Stimulated activated CD4-positive, alpha-beta T cell treated with anti-CD3 and anti-CD28 coated beads, Interleukin-4, amount 100 ng/mL, for 24 hours (primary cell): ENCODE results near the gene SFMBT2.
"Not testable (repeated sequence)": the region's sequence is repeated elsewhere in the genome, so short reads cannot be mapped to it uniquely, and the experiment has no call there.

ENCODE experiments used
- DNase-seq: peaks from one replicate; pipeline ENCODE4 v3.0.0-alpha.2; 2020

The SFMBT2 gene

DNA sequence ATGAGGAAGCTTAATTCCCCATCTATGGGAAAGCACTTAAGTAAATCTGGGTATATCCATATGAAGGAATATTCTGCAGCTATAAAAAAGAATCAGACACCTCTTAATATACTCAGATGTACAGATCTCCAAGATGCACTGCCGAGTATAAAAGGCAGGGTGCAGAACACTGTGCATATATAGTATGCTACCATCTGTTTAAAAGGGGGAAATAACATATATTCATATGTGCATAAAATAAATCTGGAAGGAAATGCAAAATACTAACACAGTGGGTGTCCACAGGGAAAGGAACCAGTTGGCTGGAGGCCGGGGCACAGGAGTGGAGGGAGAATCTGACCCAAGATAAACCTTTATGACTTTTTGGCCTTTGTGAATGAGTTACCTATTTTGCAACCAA lies 201.4 kb downstream of the SFMBT2 start:
- no peak for DNase-seq

GRCh38 chr10:7206412-7207100 lies 204.3 kb downstream of the SFMBT2 start:
- no peak for DNase-seq

- DNase-seq = no peak
Measured at GRCh38 chr10:7205656-7206055, 205.2 kb downstream of the SFMBT2 start.

- no peak for DNase-seq
Measured at GRCh38 chr10:7202793-7203355, 208.0 kb downstream of the SFMBT2 start.

DNA sequence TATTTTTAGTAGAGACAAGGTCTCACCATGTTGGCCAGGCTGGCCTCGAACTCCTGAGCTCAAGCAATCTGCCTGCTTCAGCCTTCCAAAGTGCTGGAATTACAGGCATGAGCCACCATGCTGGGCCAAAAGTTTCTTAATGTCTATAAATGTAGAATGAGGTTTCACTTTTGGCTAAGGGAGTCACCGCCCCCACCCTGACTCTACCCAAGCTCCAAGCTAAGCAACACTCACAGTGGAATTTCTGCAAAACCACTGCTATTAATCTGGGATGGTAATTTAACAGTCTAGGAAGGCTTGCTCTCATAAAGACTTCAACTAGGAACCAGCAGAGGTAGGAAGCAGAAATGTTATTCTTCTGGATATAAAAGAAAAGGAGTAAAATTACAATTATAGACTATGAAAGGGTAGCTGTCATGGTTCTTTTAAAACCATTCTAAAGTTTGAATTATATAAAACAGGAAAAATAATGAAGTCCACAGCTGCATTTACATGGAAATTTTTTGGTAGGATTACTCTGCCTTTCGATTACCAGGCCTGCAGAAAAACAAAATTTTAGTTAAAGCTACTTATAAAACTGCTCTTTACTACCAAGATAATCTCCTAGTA lies 211.6 kb downstream of the SFMBT2 start:
- DNase-seq = no peak

DNA sequence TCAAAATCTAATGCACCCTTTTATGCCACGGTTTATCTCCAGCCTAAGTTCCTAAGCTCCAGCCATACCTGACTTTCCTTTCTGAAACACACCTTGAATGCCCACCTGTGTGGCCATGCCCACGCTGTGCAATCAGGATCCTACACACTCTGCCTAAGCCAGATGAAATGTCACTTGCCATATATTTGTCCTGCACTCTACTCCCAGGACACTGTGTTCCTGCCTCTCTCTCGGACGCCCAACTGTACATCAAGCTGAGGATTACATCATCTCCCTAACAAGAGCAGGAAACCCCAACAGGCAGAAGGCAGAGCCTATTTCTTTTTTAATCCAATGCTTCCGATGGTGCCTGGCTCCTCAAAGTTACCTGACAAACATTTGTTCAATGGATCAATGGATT lies 214.6 kb downstream of the SFMBT2 start:
- DNase-seq = no peak

DNA sequence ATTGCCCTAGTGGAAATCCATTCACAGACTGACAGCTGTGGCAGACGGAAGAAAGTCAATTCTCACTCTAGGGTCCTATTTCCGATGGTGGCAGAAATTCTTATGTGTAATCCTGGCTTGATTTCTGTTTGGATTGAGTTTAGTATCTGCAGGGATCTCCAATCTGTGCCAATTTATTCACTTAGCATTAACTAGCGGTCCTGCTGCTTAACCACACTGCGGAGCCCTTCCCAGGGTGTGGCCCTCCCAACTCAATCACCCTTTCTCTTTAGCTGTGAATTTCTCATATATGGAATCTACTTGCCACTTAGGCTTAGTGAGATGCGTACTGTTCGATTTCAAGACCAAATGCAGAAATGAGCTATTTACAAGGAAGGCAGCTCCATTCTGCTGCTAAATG lies 215.7 kb downstream of the SFMBT2 start:
- no peak for DNase-seq

DNA sequence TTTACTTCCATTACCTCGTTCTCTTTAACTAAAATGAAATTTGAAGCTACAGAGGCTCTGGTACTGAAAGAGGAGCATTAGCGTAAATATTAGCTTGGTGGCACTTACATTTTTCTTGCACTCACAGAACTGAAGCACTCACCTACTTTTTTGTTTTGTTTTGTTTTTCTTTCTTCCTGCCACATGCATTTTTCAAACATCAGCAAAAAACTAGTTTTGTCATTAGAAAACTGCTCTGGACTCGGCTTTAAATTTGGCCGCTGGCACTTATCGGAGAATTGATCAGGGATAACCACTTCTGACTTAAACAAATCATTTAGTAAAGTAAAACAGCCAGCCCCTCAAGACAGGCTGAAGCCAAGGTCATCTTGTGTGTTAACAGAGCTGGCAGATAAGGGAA lies 216.3 kb downstream of the SFMBT2 start:
- no peak for DNase-seq

- DNase-seq = peak; percentile 50
Measured at GRCh38 chr10:7193369-7193768, 217.5 kb downstream of the SFMBT2 start.

GRCh38 chr10:7192831-7193361 lies 217.9 kb downstream of the SFMBT2 start:
- DNase-seq = peak; percentile 59

DNA sequence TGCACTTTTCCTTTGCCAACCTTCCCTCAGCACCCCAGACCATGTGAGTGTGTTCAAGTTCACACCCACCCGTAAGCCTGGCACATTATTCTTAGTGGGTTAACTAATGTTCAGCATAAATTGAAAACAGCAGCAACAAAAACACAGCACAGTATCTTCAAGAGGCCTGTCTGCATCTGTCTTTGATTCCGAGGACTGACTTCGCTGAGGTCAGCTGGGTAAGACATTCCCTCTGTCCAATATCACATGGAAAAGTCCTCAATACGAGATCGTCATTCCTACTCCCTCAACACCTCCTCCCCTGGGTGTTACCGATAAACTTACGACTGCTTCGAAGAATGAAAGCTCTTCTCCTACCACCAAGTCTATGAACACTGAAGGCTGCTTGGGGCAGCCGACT lies 218.8 kb downstream of the SFMBT2 start:
- no peak for DNase-seq

GRCh38 chr10:7190772-7191171 lies 220.1 kb downstream of the SFMBT2 start:
- DNase-seq = not testable (repeated sequence)

DNA sequence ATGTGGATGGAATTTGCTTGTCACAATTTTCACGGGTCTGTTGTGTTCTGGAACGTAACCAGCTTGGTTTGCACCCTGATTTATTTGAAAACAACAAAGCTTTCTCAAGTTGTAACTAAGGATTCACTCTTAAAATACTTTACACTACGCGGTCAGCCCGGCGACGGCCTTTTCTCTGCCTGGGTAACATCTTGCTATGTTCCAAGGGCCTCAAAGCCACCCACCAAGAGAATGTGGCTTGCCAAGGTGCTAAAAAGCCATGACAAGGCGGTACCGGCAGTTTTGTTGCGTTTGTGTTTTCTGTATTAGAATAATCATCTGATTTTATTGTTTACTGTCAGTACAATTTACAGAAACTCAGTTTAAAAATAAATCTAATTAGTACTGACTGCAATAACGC lies 220.9 kb downstream of the SFMBT2 start:
- no peak for DNase-seq

- no peak for DNase-seq
Measured at GRCh38 chr10:7188456-7189050, 222.3 kb downstream of the SFMBT2 start.

DNA sequence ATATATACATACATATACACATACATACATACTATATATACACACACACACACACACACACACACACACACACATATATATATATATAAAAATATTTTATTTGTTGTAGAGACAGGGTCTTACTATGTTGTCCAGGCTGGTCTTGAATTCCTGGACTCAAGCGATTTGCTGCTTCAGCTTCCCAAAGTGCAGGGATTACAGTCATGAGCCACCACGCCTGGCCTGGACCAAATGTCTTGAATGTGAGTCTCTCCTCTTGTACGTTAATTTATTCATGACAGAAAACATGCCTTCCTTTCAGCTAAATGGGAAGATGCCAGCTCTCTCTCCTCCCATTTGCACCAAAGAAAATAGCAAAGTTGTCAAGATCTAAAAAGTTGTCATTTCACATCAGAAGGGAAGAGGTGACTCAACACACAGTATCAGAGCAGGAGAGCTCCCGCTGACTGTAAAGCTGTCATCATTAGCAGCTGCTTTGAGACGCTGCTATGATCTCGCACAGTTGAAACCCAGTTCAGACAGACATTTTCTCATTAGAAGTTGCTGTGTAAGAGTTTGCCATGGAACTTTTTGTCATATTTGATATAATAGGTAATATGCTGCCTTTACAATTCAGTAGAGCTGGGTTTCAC lies 224.3 kb downstream of the SFMBT2 start:
- no peak for DNase-seq

- DNase-seq = no peak
Measured at GRCh38 chr10:7185367-7185690, 225.5 kb downstream of the SFMBT2 start.

- DNase-seq = no peak
Measured at GRCh38 chr10:7184660-7185366, 226.0 kb downstream of the SFMBT2 start.

GRCh38 chr10:7184116-7184515 lies 226.7 kb downstream of the SFMBT2 start:
- peak; percentile 27 for DNase-seq

- DNase-seq = not testable (repeated sequence)
Measured at GRCh38 chr10:7182327-7182726, 228.5 kb downstream of the SFMBT2 start.

DNA sequence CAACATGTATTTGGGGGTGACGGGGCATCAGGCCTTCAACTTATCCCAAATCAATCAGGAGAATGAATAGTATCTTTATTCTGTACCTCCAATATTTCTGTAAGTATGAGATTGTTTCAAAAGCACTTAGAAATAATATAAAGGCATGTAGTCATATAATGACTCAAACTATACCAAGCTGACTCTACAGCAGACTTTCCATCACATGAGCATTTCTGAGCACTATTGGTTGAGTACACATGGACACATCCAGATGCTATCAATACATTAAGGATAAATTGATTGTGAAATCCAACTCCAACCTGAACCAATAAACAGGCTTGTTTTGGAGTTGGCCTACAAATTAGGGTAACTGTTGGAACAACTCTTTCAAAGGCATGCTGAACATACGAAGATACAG lies 229.4 kb downstream of the SFMBT2 start:
- no peak for DNase-seq

DNA sequence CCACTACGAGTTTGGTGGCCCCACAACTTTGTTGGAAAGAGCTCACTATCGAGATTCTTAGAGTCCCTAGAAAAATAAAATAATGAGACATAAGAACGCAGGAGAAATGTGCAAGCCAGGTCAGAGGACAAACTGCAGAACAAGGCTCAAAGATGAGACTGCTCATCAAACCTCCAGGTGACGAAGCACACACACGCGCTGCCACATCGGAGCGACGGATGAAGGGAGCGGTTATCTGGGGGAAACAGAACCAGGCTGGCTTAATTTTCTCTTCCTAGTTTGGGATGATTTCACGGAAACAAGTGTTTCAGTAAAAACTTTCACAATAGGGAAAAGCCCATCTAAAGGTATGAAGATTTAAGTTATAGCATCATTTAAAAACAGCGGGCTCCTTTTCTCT lies 231.3 kb downstream of the SFMBT2 start:
- no peak for DNase-seq

- DNase-seq = no peak
Measured at GRCh38 chr10:7173948-7174347, 236.9 kb downstream of the SFMBT2 start.

GRCh38 chr10:7171825-7172224 lies 239.0 kb downstream of the SFMBT2 start:
- DNase-seq = no peak
